Measurements from ENCODE around the gene OR2Y1. TPM values are rescaled to one million over a fixed set of nuclear protein-coding genes. Genes with fewer than 3 reads are reported as not detected.
"Not testable (repeated sequence)": the region's sequence is repeated elsewhere in the genome, so short reads cannot be mapped to it uniquely, and the experiment has no call there.

The OR2Y1 gene
- total RNA-seq, 1 experiment from 2014 or later, result not detected

DNA sequence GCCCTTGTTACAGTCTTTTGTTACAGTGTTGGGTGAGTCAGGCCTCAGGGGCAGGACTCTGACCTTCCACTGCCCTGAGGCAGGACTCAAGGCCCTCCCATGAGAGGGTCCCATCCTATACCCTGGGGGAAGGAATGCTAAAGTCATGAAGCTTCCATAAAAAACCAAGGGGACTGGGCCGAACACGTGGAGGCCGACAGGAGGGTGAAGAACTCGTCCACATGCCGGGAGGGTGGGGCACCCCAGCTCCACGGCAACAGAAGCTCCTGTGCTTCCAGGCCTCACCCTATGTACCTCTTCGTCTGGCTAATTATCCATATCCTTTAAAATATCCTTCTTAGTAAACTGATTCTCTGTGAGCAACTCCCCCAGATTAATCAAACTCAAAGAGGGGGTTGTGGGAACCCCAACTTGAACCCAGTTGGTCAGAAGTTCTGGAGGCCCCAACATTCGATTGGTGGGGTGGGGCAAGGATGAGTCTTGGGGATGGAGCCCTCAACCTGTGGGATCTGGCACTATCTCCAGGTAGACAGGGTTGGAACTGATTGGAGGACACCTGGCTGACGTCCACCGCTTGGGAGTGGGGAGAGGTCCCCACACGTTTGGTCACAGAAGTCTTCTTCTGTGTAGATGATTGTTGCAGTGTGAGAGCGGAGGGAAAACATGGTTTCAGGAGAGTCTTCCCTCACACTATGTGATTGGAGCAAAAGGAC, 43.6 kb upstream of the OR2Y1 start:
- Mint-ChIP-seq H3K4me1 (ENCODE audit: insufficient read depth, unreplicated experiment) (peaks cover 13% of the 10 kb centered on the region), H3K27me3 (ENCODE audit: insufficient read depth, unreplicated experiment) (no peaks in the 10 kb centered on the region), H3K36me3 (ENCODE audit: insufficient read depth, unreplicated experiment) (no peaks in the 10 kb centered on the region), H3K9me3 (ENCODE audit: unreplicated experiment) (no peaks in the 10 kb centered on the region), H3K27ac (ENCODE audit: low read depth, unreplicated experiment) (no peak overlapping the region), H3K4me3 (ENCODE audit: unreplicated experiment) (no peak overlapping the region)
- ChIA-PET CTCF (interaction anchor here (0.6 to 1.9 kb wide), 18 partner anchors 8 to 468 kb away, joined by 3 to 14 read pairs (median 5); no protein-coding TSS in a partner anchor), POLR2A (interaction anchor here (1.1 to 1.4 kb wide), 4 partner anchors 17 to 377 kb away, joined by 3 to 6 read pairs (median 3); no protein-coding TSS in a partner anchor)
- intact Hi-C loops (cut with micrococcal nuclease), result loop anchor here (1.0 to 2.0 kb wide), 6 partner anchors 17 to 405 kb away; partner anchors contain the start of gene ZFP62
- no TSS peak for BruUV-seq (replicated peaks)
- DNase-seq (ENCODE audit: unreplicated experiment), result no peak
- TF ChIP-seq, protein P1, sequence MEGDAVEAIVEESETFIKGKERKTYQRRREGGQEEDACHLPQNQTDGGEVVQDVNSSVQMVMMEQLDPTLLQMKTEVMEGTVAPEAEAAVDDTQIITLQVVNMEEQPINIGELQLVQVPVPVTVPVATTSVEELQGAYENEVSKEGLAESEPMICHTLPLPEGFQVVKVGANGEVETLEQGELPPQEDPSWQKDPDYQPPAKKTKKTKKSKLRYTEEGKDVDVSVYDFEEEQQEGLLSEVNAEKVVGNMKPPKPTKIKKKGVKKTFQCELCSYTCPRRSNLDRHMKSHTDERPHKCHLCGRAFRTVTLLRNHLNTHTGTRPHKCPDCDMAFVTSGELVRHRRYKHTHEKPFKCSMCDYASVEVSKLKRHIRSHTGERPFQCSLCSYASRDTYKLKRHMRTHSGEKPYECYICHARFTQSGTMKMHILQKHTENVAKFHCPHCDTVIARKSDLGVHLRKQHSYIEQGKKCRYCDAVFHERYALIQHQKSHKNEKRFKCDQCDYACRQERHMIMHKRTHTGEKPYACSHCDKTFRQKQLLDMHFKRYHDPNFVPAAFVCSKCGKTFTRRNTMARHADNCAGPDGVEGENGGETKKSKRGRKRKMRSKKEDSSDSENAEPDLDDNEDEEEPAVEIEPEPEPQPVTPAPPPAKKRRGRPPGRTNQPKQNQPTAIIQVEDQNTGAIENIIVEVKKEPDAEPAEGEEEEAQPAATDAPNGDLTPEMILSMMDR (IDR thresholded peaks at IDR 0.05; ENCODE audit: unreplicated experiment), result no peak

DNA sequence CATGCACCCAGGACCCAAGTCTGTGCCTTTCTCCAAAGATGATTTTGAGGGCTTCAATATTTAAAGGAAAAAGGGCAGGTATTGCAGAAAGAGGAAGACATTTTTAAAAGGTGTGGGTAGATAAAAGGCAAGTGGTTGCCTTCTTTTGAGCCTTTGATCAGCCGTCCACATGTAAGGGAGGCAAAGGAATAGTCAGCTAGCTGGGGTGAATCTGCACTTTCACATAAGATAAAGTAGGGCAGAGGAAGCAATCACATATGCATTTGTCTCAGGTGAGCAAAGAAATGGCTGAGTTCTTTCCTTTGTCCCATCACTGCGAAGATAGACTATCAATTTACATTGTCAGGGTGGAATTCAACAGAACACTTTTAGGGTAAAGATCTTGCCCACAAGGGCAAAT, 42.9 kb upstream of the OR2Y1 start:
- TF ChIP-seq, protein P1 (IDR thresholded peaks at IDR 0.05; ENCODE audit: unreplicated experiment), result no peak
- ChIA-PET CTCF (interaction anchor here (0.6 to 1.4 kb wide), 8 partner anchors 49 to 469 kb away, joined by 3 to 6 read pairs (median 4); no protein-coding TSS in a partner anchor), POLR2A (interaction anchor here (0.7 to 1.4 kb wide), 3 partner anchors 18 to 77 kb away, joined by 3 read pairs; no protein-coding TSS in a partner anchor)
- peaks cover 13% of the 10 kb centered on the region for H3K4me1 Mint-ChIP-seq (ENCODE audit: insufficient read depth, unreplicated experiment)
- DNase-seq (ENCODE audit: unreplicated experiment), result no peak
- no peaks in the 10 kb centered on the region for H3K9me3 Mint-ChIP-seq (ENCODE audit: unreplicated experiment)
- BruUV-seq (replicated peaks), result no TSS peak
- H3K4me3 Mint-ChIP-seq (ENCODE audit: unreplicated experiment), result no peak overlapping the region
- no peaks in the 10 kb centered on the region for H3K27me3 Mint-ChIP-seq (ENCODE audit: insufficient read depth, unreplicated experiment)
- no peak overlapping the region for H3K27ac Mint-ChIP-seq (ENCODE audit: low read depth, unreplicated experiment)
- no peaks in the 10 kb centered on the region for H3K36me3 Mint-ChIP-seq (ENCODE audit: insufficient read depth, unreplicated experiment)
- intact Hi-C loops (cut with micrococcal nuclease), result no loop called here

DNA sequence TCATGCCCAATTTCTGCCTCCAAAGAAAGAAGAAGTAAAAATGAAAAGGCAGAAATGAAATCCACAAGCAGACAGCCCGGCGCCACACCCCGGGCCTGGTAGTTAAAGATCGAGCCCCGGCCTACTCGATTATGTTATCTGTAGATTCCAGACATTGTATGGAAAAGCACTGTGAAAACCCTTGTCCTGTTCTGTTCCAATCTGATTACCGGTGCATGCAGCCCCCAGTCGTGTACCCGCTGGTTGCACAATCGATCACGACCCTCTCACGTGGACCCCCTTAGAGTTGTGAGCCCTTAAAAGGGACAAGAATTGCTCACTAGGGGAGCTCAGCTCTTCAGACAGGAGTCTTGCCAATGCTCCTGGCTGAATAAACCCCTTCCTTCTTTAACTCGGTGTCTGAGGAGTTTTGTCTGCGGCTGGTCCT, 42.1 kb upstream of the OR2Y1 start:
- DNase-seq (ENCODE audit: unreplicated experiment), result not testable (repeated sequence)

DNA sequence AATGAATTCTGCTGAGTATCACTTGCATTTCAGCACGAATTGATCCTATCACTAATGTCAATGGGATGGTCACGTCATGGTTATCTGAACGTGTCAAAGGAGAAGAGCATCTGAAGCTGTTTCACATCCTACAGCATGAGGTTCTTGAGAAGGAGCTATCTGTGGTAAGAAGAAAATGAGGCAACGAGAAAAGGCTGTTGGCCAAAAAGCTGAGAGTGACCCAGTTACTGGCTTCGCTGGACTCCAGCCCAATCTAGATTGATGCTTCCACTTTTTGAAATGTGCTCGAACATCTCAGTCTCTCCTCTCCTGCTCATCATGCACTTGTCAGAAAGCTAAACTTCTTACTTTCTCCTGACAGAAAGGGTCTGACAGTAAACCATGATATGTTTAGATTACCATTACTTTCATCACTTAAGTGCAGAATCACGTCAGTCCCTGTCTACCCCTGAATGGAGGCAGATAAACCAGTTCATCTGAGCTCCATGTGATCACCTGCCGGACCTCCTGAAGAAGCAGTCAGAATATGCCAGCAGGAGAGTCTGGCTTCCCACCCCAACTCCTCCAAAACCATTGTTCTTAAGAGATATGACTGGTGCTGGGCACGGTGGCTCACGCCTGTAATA, 40.2 kb upstream of the OR2Y1 start:
- intact Hi-C loops (cut with micrococcal nuclease), result no loop called here
- BruUV-seq (replicated peaks), result no TSS peak
- H3K27ac Mint-ChIP-seq (ENCODE audit: low read depth, unreplicated experiment), result no peak overlapping the region
- CTCF ChIA-PET, result interaction anchor here (0.5 to 1.5 kb wide), 6 partner anchors 12 to 476 kb away, joined by 3 to 5 read pairs (median 3); no protein-coding TSS in a partner anchor
- TF ChIP-seq, protein P1 (IDR thresholded peaks at IDR 0.05; ENCODE audit: unreplicated experiment), result no peak
- no peak overlapping the region for H3K4me3 Mint-ChIP-seq (ENCODE audit: unreplicated experiment)
- no peaks in the 10 kb centered on the region for H3K36me3 Mint-ChIP-seq (ENCODE audit: insufficient read depth, unreplicated experiment)
- no peaks in the 10 kb centered on the region for H3K4me1 Mint-ChIP-seq (ENCODE audit: insufficient read depth, unreplicated experiment)
- POLR2A ChIA-PET, result interaction anchor here (0.7 to 1.0 kb wide), 3 partner anchors 14 to 418 kb away, joined by 3 read pairs; no protein-coding TSS in a partner anchor
- H3K9me3 Mint-ChIP-seq (ENCODE audit: unreplicated experiment), result no peaks in the 10 kb centered on the region
- no peaks in the 10 kb centered on the region for H3K27me3 Mint-ChIP-seq (ENCODE audit: insufficient read depth, unreplicated experiment)
- DNase-seq (ENCODE audit: unreplicated experiment), result no peak

More for the DNA sequence above, 42.1 kb upstream of the OR2Y1 start:
- H3K27ac Mint-ChIP-seq (ENCODE audit: low read depth, unreplicated experiment); H3K4me3 Mint-ChIP-seq (ENCODE audit: unreplicated experiment); intact Hi-C loops (cut with micrococcal nuclease); BruUV-seq (replicated peaks); H3K36me3 Mint-ChIP-seq (ENCODE audit: insufficient read depth, unreplicated experiment); H3K9me3 Mint-ChIP-seq (ENCODE audit: unreplicated experiment); H3K27me3 Mint-ChIP-seq (ENCODE audit: insufficient read depth, unreplicated experiment): not testable (repeated sequence)
- peaks cover 13% of the 10 kb centered on the region for H3K4me1 Mint-ChIP-seq (ENCODE audit: insufficient read depth, unreplicated experiment)
- ChIA-PET CTCF (interaction anchor here (0.7 to 0.8 kb wide), 2 partner anchors 84 to 260 kb away, joined by 3 read pairs; no protein-coding TSS in a partner anchor), POLR2A (interaction anchor here (0.7 to 1.4 kb wide), 3 partner anchors 19 to 43 kb away, joined by 3 to 4 read pairs (median 3); no protein-coding TSS in a partner anchor)
